ENCODE data around the gene CDH24. TPM values are rescaled to one million over a fixed set of nuclear protein-coding genes. Genes with fewer than 3 reads are reported as not detected.
"Not testable (repeated sequence)": the region's sequence is repeated elsewhere in the genome, so short reads cannot be mapped to it uniquely, and the experiment has no call there.

Gene CDH24
- total and polyA plus RNA-seq, 2 experiments from 2014 or later, result 1.5 to 3.8 TPM

- DNase-seq, result no peak
- no peaks in the 10 kb centered on the region for H3K9me2 ChIP-seq (ENCODE audit: insufficient read depth)
- no peak overlapping the region for H3K9ac ChIP-seq
- no peak overlapping the region for H3K4me2 ChIP-seq (ENCODE audit: unreplicated experiment)
- in situ Hi-C loops (cut with MboI), result no loop called here
- H3K4me3 ChIP-seq, result no peak overlapping the region
- 80 to 83% methylated on average over 4 of the region's 4 CpGs for WGBS, 2 experiments (ENCODE audit: low coverage in 1 of 2, low lambda C conversion rate in 2 of 2, missing lambda C conversion rate in 2 of 2)
- no peaks in the 10 kb centered on the region for H3K4me1 ChIP-seq (ENCODE audit: insufficient read depth)
- no peaks in the 10 kb centered on the region for H3F3A ChIP-seq (ENCODE audit: insufficient read depth)
- H3K9me3 ChIP-seq (ENCODE audit: low read depth), result no peaks in the 10 kb centered on the region
- H4K20me1 ChIP-seq (ENCODE audit: insufficient read depth), result no peaks in the 10 kb centered on the region
- no peaks in the 10 kb centered on the region for H3K36me3 ChIP-seq (ENCODE audit: low read depth)
- H2AFZ ChIP-seq, result no peak overlapping the region
- H3K27ac ChIP-seq, result no peak overlapping the region
- H3K27me3 ChIP-seq (replicated peaks; ENCODE audit: insufficient read depth), result no peaks in the 10 kb centered on the region
- no peaks in the 10 kb centered on the region for H3K79me2 ChIP-seq (ENCODE audit: insufficient read depth)
- TF ChIP-seq EZH2phosphoT487 (IDR thresholded peaks at IDR 0.05; ENCODE audit: insufficient read depth, low read depth), result no peak
- TF ChIP-seq EZH2 (IDR thresholded peaks at IDR 0.05; ENCODE audit: insufficient read depth, poor library complexity, severe bottlenecking), result no peak
These were observed 41.7 kb downstream of the CDH24 start for GRCh38 chr14:23015618-23016017.

GRCh38 chr14:23013749-23014054 is 43.6 kb downstream of the CDH24 start:
- H2AFZ ChIP-seq; DNase-seq; H3K79me2 ChIP-seq (ENCODE audit: insufficient read depth); in situ Hi-C loops (cut with MboI); H3K27me3 ChIP-seq (replicated peaks; ENCODE audit: insufficient read depth); H3K4me3 ChIP-seq; H3K4me2 ChIP-seq (ENCODE audit: unreplicated experiment); H3K27ac ChIP-seq; H3K9ac ChIP-seq; H3K9me3 ChIP-seq (ENCODE audit: low read depth); H3F3A ChIP-seq (ENCODE audit: insufficient read depth); H3K4me1 ChIP-seq (ENCODE audit: insufficient read depth); H4K20me1 ChIP-seq (ENCODE audit: insufficient read depth); H3K9me2 ChIP-seq (ENCODE audit: insufficient read depth); H3K36me3 ChIP-seq (ENCODE audit: low read depth): not testable (repeated sequence)
- WGBS, 2 experiments (ENCODE audit: low coverage in 1 of 2, low lambda C conversion rate in 2 of 2, missing lambda C conversion rate in 2 of 2), result 73 to 82% methylated on average over 5 of the region's 5 CpGs

DNA sequence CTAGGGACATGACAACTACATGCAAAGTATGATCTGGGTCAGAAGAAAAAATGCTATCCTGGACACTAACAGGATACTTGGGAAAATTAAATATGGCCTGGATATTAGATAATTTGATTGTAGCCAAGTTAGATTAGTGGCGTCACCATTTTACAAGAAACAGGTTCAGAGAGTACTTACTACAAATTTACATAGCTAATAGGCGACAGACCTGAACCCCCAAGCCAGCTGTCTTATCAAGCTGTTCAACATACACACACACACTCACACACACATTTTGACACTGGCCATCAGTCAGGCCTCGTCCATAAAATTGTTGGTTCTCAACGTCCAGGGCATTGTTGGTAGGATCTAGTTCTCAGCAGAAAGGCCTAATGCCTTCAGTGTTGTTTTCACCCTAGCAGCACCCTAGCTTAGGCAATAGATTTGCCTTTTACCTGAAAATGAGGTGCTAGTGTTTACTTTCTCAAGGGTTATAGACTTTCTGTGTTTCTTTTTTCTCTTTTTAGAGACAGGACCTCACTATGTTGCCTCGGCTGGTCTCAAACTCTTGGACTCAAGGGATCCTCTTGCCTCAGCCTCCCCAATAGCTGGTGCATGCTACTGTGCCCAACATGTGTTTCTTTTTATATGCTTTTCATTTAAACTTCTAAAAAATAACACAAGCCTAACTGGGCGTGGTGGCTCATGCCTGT is 44.1 kb downstream of the CDH24 start:
- Histone ChIP-seq H3F3A (ENCODE audit: insufficient read depth) (0 out of 2 replicates have a peak, but pooled peaks cover 5% of the 10 kb centered on the region), H3K36me3 (ENCODE audit: low read depth) (no peaks in the 10 kb centered on the region), H3K27ac (no peak overlapping the region), H3K79me2 (ENCODE audit: insufficient read depth) (peaks cover 5% of the 10 kb centered on the region; the same call in 1 of the 2 replicates), H3K9me3 (ENCODE audit: low read depth) (no peaks in the 10 kb centered on the region), H3K9ac (no peak overlapping the region), H2AFZ (no peak overlapping the region), H4K20me1 (ENCODE audit: insufficient read depth) (no peaks in the 10 kb centered on the region), H3K9me2 (ENCODE audit: insufficient read depth) (no peaks in the 10 kb centered on the region), H3K27me3 (replicated peaks; ENCODE audit: insufficient read depth) (no peaks in the 10 kb centered on the region), H3K4me1 (ENCODE audit: insufficient read depth) (peaks cover 8% of the 10 kb centered on the region; the same call in 1 of the 2 replicates), H3K4me2 (ENCODE audit: unreplicated experiment) (no peak overlapping the region), H3K4me3 (no peak overlapping the region)
- no peak for DNase-seq
- 64 to 67% methylated on average over 6 of the region's 6 CpGs for WGBS, 2 experiments (ENCODE audit: low coverage in 1 of 2, low lambda C conversion rate in 2 of 2, missing lambda C conversion rate in 2 of 2)
- TF ChIP-seq EZH2 (IDR thresholded peaks at IDR 0.05; ENCODE audit: insufficient read depth, poor library complexity, severe bottlenecking), result no peak
- TF ChIP-seq EZH2phosphoT487 (IDR thresholded peaks at IDR 0.05; ENCODE audit: insufficient read depth, low read depth), result no peak
- in situ Hi-C loops (cut with MboI), result no loop called here

- H2AFZ ChIP-seq, result peak within 1 kb of the TSS; percentile 90
- H3K36me3 ChIP-seq (ENCODE audit: low read depth), result no peaks in the 10 kb centered on the region
- no peaks in the 10 kb centered on the region for H3K9me3 ChIP-seq (ENCODE audit: low read depth)
- 1 to 2% methylated on average over 17 to 38 of the region's 40 CpGs for WGBS, 2 experiments (ENCODE audit: low coverage in 1 of 2, low lambda C conversion rate in 2 of 2, missing lambda C conversion rate in 2 of 2)
- H4K20me1 ChIP-seq (ENCODE audit: insufficient read depth), result no peaks in the 10 kb centered on the region
- peaks cover 25% of the 10 kb centered on the region; the same call in 1 of the 2 replicates for H3F3A ChIP-seq (ENCODE audit: insufficient read depth)
- TF ChIP-seq EZH2 (IDR thresholded peaks at IDR 0.05; ENCODE audit: insufficient read depth, poor library complexity, severe bottlenecking), result no peak
- no peak for TF ChIP-seq EZH2phosphoT487 (IDR thresholded peaks at IDR 0.05; ENCODE audit: insufficient read depth, low read depth)
- H3K4me3 ChIP-seq, result peak within 1 kb of the TSS; percentile 78
- peak within 1 kb of the TSS; percentile 76 for H3K9ac ChIP-seq
- peak; percentile 89 for DNase-seq
- H3K4me1 ChIP-seq (ENCODE audit: insufficient read depth), result peaks cover 22% of the 10 kb centered on the region
- in situ Hi-C loops (cut with MboI), result no loop called here
- H3K27me3 ChIP-seq (replicated peaks; ENCODE audit: insufficient read depth), result no peaks in the 10 kb centered on the region
- peaks cover 5% of the 10 kb centered on the region; the same call in 1 of the 2 replicates for H3K79me2 ChIP-seq (ENCODE audit: insufficient read depth)
- H3K27ac ChIP-seq, result peak within 1 kb of the TSS; percentile 46
- H3K4me2 ChIP-seq (ENCODE audit: unreplicated experiment), result peak within 1 kb of the TSS; percentile 74
- no peaks in the 10 kb centered on the region for H3K9me2 ChIP-seq (ENCODE audit: insufficient read depth)
These were observed 47.2 kb downstream of the CDH24 start, which contains the start of gene C14orf93 for GRCh38 chr14:23009939-23010726. C14orf93 (minus strand) TSS chr14:23010143; CDS start chr14:22999023, 11,120 bp downstream.

All from GM23248 (cell line).